H1 (cell line): Measurements from ENCODE around the gene PTPRC. TPM values are rescaled to one million over a fixed set of nuclear protein-coding genes. Genes with fewer than 3 reads are reported as not detected.

Experiments
- CTCF ChIA-PET: fragments of 300-600 bp; sonication (Branson Sonifier 250); formaldehyde crosslinking; loops from one replicate; lab custom pipeline; 2021; ENCODE audit not compliant: partially characterized antibody; lab: Charles Lee
- POLR2A ChIA-PET: fragments of 300-600 bp; sonication (Branson Sonifier 250); formaldehyde crosslinking; loops from one replicate; lab custom pipeline; 2021; ENCODE audit warnings: inconsistent platforms; ENCODE audit not compliant: partially characterized antibody; lab: Charles Lee
- DNase-seq, 2 experiments: peaks; one replicate each; pipeline versions ENCODE4 v3.0.0 to v3.0.0-alpha.2; 2010 to 2022; ENCODE audit warnings: low spot score in 2 of 2, low read depth in 1 of 2, mixed read lengths in 1 of 2
- FAIRE-seq: peaks from 2 replicates; lab custom pipeline; 2011; peaks lifted over from hg19 to GRCh38; lab: Jason Lieb, UNC
- H2AFZ ChIP-seq: 2 replicates; pipeline ENCODE4 v1.8.1; 2012; ENCODE audit warnings: low read length, inconsistent platforms
- H2AK5ac ChIP-seq: 2 replicates; pipeline ENCODE4 v1.6.1; 2013; ENCODE audit warnings: low read depth, low read length
- H2BK120ac ChIP-seq: replicated peaks from 2 replicates; pipeline ENCODE3; 2013; ENCODE audit warnings: low read depth, low read length, inconsistent platforms
- H2BK12ac ChIP-seq: 2 replicates; pipeline ENCODE4 v1.6.1; 2013; ENCODE audit warnings: low read depth, low read length
- H2BK15ac ChIP-seq: 2 replicates; pipeline ENCODE4 v1.6.1; 2013; ENCODE audit warnings: low read length
- H2BK20ac ChIP-seq: 2 replicates; pipeline ENCODE4 v1.6.1; 2013; ENCODE audit warnings: low read length
- H2BK5ac ChIP-seq: 2 replicates; pipeline ENCODE4 v1.6.1; 2013; ENCODE audit warnings: low read depth, low read length
- H3K14ac ChIP-seq: 2 replicates; pipeline ENCODE4 v1.6.1; 2013; ENCODE audit warnings: inconsistent platforms; ENCODE audit not compliant: insufficient read length
- H3K18ac ChIP-seq: 2 replicates; pipeline ENCODE4 v1.6.1; 2013; ENCODE audit warnings: low read length; ENCODE audit errors: extremely low read depth
- H3K23ac ChIP-seq: 2 replicates; pipeline ENCODE4 v1.6.1; 2013; ENCODE audit warnings: inconsistent platforms; ENCODE audit not compliant: insufficient read length
- H3K23me2 ChIP-seq: 2 replicates; pipeline ENCODE4 v1.6.1; 2013; ENCODE audit warnings: low read depth, low read length
- H3K27ac ChIP-seq: 2 replicates; pipeline ENCODE4 v1.6.1; 2011; ENCODE audit warnings: low read depth, low read length, inconsistent platforms
- H3K27me3 ChIP-seq, 4 experiments: replicated peaks in 1 of 4; 1 replicate in 1 of 4; 2 replicates in 3 of 4; pipeline versions ENCODE4 v1.6.1 to v1.8.1; 2011 to 2013; ENCODE audit warnings: low read length in 3 of 4, mild to moderate bottlenecking in 3 of 4, inconsistent platforms in 2 of 4, mixed read lengths in 2 of 4, moderate library complexity in 1 of 4; ENCODE audit not compliant: control insufficient read depth in 3 of 4, insufficient read depth in 3 of 4; ENCODE audit errors: extremely low read depth in 1 of 4
- H3K36me3 ChIP-seq, 4 experiments: 2 replicates each; pipeline versions ENCODE4 v1.6.1 to v1.8.1; 2011 to 2013; ENCODE audit warnings: mild to moderate bottlenecking in 4 of 4, low read length in 3 of 4, moderate library complexity in 2 of 4, control low read depth in 1 of 4, inconsistent platforms in 1 of 4; ENCODE audit not compliant: insufficient read depth in 4 of 4, control insufficient read depth in 2 of 4
- H3K4ac ChIP-seq: replicated peaks from 2 replicates; pipeline ENCODE3; 2013; ENCODE audit warnings: low read length, low read depth, mixed read lengths, inconsistent platforms; ENCODE audit not compliant: insufficient read length
- H3K4me1 ChIP-seq, 4 experiments: replicated peaks in 1 of 4; 1 replicate in 1 of 4; 2 replicates in 3 of 4; pipeline versions ENCODE4 v1.6.1 to v1.8.1; 2011 to 2013; ENCODE audit warnings: low read length in 3 of 4, inconsistent platforms in 2 of 4, mixed read lengths in 1 of 4; ENCODE audit not compliant: insufficient read depth in 4 of 4, control insufficient read depth in 3 of 4
- H3K4me2 ChIP-seq, 2 experiments: 2 replicates each; pipeline versions ENCODE4 v1.6.1 to v1.8.1; 2011 to 2013; ENCODE audit warnings: low read depth in 2 of 2, low read length in 2 of 2, control low read depth in 1 of 2, inconsistent platforms in 1 of 2, mild to moderate bottlenecking in 1 of 2; ENCODE audit not compliant: insufficient read depth in 1 of 2
- H3K4me3 ChIP-seq, 4 experiments: fragments of 200-600, 300-600 bp in 1 of 4; sonication (generic), shearing (Covaris generic), sonication (Bioruptor Twin) in 1 of 4; 2 replicates each; pipeline versions ENCODE4 v1.5.1 to v1.8.1; 2011 to 2016; ENCODE audit warnings: low read length in 4 of 4, low read depth in 3 of 4, control low read depth in 2 of 4, inconsistent platforms in 2 of 4, mild to moderate bottlenecking in 2 of 4, mixed read lengths in 1 of 4, moderate library complexity in 1 of 4; ENCODE audit not compliant: insufficient read depth in 2 of 4; ENCODE audit errors: extremely low read depth in 1 of 4
- H3K56ac ChIP-seq: replicated peaks from 2 replicates; pipeline ENCODE3; 2013; ENCODE audit warnings: low read depth, mild to moderate bottlenecking, mixed read lengths, low read length, inconsistent platforms; ENCODE audit not compliant: insufficient read length
- H3K79me1 ChIP-seq: 2 replicates; pipeline ENCODE4 v1.6.1; 2013; ENCODE audit warnings: low read depth, low read length, control low read depth
- H3K79me2 ChIP-seq, 2 experiments: 2 replicates each; pipeline versions ENCODE4 v1.6.1 to v1.8.1; 2012 to 2013; ENCODE audit warnings: low read length in 2 of 2, mild to moderate bottlenecking in 2 of 2, inconsistent platforms in 1 of 2; ENCODE audit not compliant: insufficient read depth in 2 of 2, control insufficient read depth in 1 of 2
- H3K9ac ChIP-seq, 4 experiments: replicated peaks in 1 of 4; 1 replicate in 1 of 4; 2 replicates in 3 of 4; pipeline versions ENCODE4 v1.6.1 to v1.8.1; 2011 to 2013; ENCODE audit warnings: low read depth in 3 of 4, low read length in 3 of 4, control low read depth in 2 of 4, mild to moderate bottlenecking in 2 of 4, moderate library complexity in 2 of 4, inconsistent platforms in 1 of 4; ENCODE audit errors: extremely low read depth in 1 of 4
- H3K9me3 ChIP-seq, 2 experiments: 2 replicates each; pipeline versions ENCODE4 v1.6.1 to v1.8.1; 2012 to 2013; ENCODE audit warnings: mild to moderate bottlenecking in 2 of 2, moderate library complexity in 2 of 2, control low read depth in 1 of 2, inconsistent platforms in 1 of 2, low read depth in 1 of 2, low read length in 1 of 2, mixed read lengths in 1 of 2; ENCODE audit not compliant: insufficient read depth in 2 of 2
- H4K20me1 ChIP-seq, 2 experiments: replicated peaks in 1 of 2; 2 replicates each; pipeline versions ENCODE3 to v1.8.1; 2011 to 2013; ENCODE audit warnings: inconsistent platforms in 2 of 2, low read length in 2 of 2, mild to moderate bottlenecking in 1 of 2; ENCODE audit not compliant: insufficient read depth in 2 of 2, control insufficient read depth in 1 of 2
- H4K5ac ChIP-seq: 2 replicates; pipeline ENCODE4 v1.6.1; 2013; ENCODE audit warnings: low read length, low read depth, mixed read lengths, inconsistent platforms; ENCODE audit not compliant: insufficient read length
- H4K8ac ChIP-seq: 2 replicates; pipeline ENCODE4 v1.8.0; 2013; ENCODE audit warnings: mild to moderate bottlenecking, moderate library complexity, low read length, inconsistent platforms; ENCODE audit not compliant: insufficient read depth; ENCODE audit errors: extremely low read depth
- H4K91ac ChIP-seq: replicated peaks from 2 replicates; pipeline ENCODE3; 2013; ENCODE audit warnings: low read length, mixed read lengths, inconsistent platforms; ENCODE audit not compliant: insufficient read length
- ASH2L ChIP-seq: fragments of 200-600, 300-600 bp; sonication (generic); IDR thresholded peaks from one replicate; pipeline ENCODE4 v1.7.1; 2017; ENCODE audit warnings: low read length
- ATF3 ChIP-seq: IDR thresholded peaks from 2 replicates; pipeline ENCODE4 v1.6.1; 2011; ENCODE audit warnings: low read depth, mild to moderate bottlenecking, low read length; ENCODE audit not compliant: insufficient read depth
- BACH1 ChIP-seq: IDR thresholded peaks from 2 replicates; pipeline ENCODE4 v1.6.1; 2012; ENCODE audit warnings: low read length, improper control_type of control experiment
- NRF1 ChIP-seq: IDR thresholded peaks from 2 replicates; pipeline ENCODE4 v1.6.1; 2011; ENCODE audit warnings: mild to moderate bottlenecking, low read depth, low read length, improper control_type of control experiment
- POU5F1 ChIP-seq: IDR thresholded peaks from 2 replicates; pipeline ENCODE4 v1.6.1; 2011; ENCODE audit warnings: low read depth, mild to moderate bottlenecking, low read length, moderate library complexity
- SP4 ChIP-seq: IDR thresholded peaks from 2 replicates; pipeline ENCODE4 v1.6.1; 2012; ENCODE audit warnings: low read length, inconsistent platforms
- TAF1 ChIP-seq: IDR thresholded peaks from 2 replicates; pipeline ENCODE4 v1.6.1; 2011; ENCODE audit warnings: mild to moderate bottlenecking, low read depth, low read length
- TEAD4 ChIP-seq: IDR thresholded peaks from 2 replicates; pipeline ENCODE4 v1.6.1; 2012; ENCODE audit warnings: low read depth, low read length, inconsistent platforms, mixed read lengths
- ZNF274 ChIP-seq: IDR thresholded peaks from 2 replicates; pipeline ENCODE4 v1.7.0; 2012; ENCODE audit warnings: low read length, borderline replicate concordance; ENCODE audit errors: extremely low read depth
- polyA plus RNA-seq, 7 experiments: library from polyadenylated mRNA; depleted of rRNA in 3 of 7; stranded (reverse) in 5 of 7; unstranded in 2 of 7; fragments of >200 nt in 5 of 7; fragments of 200-250 nt in 2 of 7; gene quantifications; 1 replicate in 5 of 7; 2 replicates in 1 of 7; 4 replicates in 1 of 7; pipeline versions ENCODE4 v1.2.1 to v1.2.3, GENCODE V29; 2011 to 2013; ENCODE audit warnings: missing spikeins in 2 of 7, mixed read lengths in 2 of 7
- total RNA-seq: library from RNA; stranded (reverse); fragmentation: NEBNext Ultra II Directional; extraction: Animal tissue kit (Norgen Biotek cat#: 25700); gene quantifications from 2 replicates; pipeline ENCODE4 v1.2.1, GENCODE V29; 2021

PTPRC gene
- total and polyA plus RNA-seq, 2 of the 8 experiments (the other 6 are each of a cell fraction or from before 2014, with no cell fraction given) = 0.05 TPM; not detected in 1

GRCh38 chr1:198756470-198756869 lies 117.6 kb downstream of the PTPRC start:
- Histone ChIP-seq H3K4ac (no peak overlapping the region), H3K79me1 (no peaks in the 10 kb centered on the region), H2AFZ (no peak overlapping the region), H2BK20ac (no peak overlapping the region), H3K14ac (no peak overlapping the region), H3K79me2 (no peaks in the 10 kb centered on the region), H3K9me3 (no peaks in the 10 kb centered on the region), H3K23ac (no peak overlapping the region), H2BK15ac (no peak overlapping the region), H2BK5ac (no peak overlapping the region), H3K4me2 (no peak overlapping the region), H3K4me1 (no peaks in the 10 kb centered on the region), H4K91ac (no peak overlapping the region), H3K36me3 (no peaks in the 10 kb centered on the region), H3K9ac (no peak overlapping the region), H2BK12ac (no peak overlapping the region), H3K27ac (no peak overlapping the region), H3K23me2 (no peaks in the 10 kb centered on the region), H3K56ac (no peak overlapping the region), H2AK5ac (no peak overlapping the region), H3K18ac (no peak overlapping the region), H4K8ac (no peak overlapping the region), H3K27me3 (no peaks in the 10 kb centered on the region), H4K20me1 (no peaks in the 10 kb centered on the region), H4K5ac (no peak overlapping the region), H2BK120ac (no peak overlapping the region), H3K4me3 (no peak overlapping the region)
- ChIA-PET CTCF (interaction anchor here (1.7 kb wide), 1 partner anchor 32 kb away, joined by 4 read pairs; no protein-coding TSS in a partner anchor), POLR2A (no interaction called here)
- FAIRE-seq (no peak), DNase-seq (no peak)
- TF ChIP-seq SP4 = no peak
- TF ChIP-seq NRF1 = no peak
- TF ChIP-seq ATF3 = no peak
- no peak for TF ChIP-seq POU5F1
- TF ChIP-seq TAF1 = no peak
- TF ChIP-seq ZNF274 = no peak
- no peak for TF ChIP-seq TEAD4
- TF ChIP-seq BACH1 = no peak
- TF ChIP-seq ASH2L = no peak
